ENCODE measurements around the gene WWP2. TPM values are rescaled to one million over a fixed set of nuclear protein-coding genes. Genes with fewer than 3 reads are reported as not detected.
A peak's percentile ranks its signal among the peaks of the same experiment; 100 is the strongest.

Gene WWP2
- polyA plus RNA-seq, 1 donor from 2014 or later = 11.9 TPM

- Histone ChIP-seq H2AFZ (ENCODE audit: low read depth, low read length) (no peak overlapping the region), H3K9ac (ENCODE audit: low read length) (no peak overlapping the region), H3F3A (ENCODE audit: insufficient read depth, low read length, poor library complexity, severe bottlenecking) (no peaks in the 10 kb centered on the region), H4K20me1 (ENCODE audit: insufficient read depth) (no peaks in the 10 kb centered on the region), H3K9me2 (ENCODE audit: insufficient read depth, low read length) (no peaks in the 10 kb centered on the region), H3K9me3 (ENCODE audit: low read length) (no peaks in the 10 kb centered on the region), H3K36me3 (ENCODE audit: insufficient read depth, low read length) (no peaks in the 10 kb centered on the region), H3K27ac (ENCODE audit: low read length) (no peak overlapping the region), H3K4me2 (ENCODE audit: low read length) (no peak overlapping the region), H3K79me2 (replicated peaks; ENCODE audit: insufficient read depth, low read length) (no peaks in the 10 kb centered on the region), H3K27me3 (ENCODE audit: insufficient read depth, low read depth, low read length) (no peaks in the 10 kb centered on the region), H3K4me3 (ENCODE audit: low read length) (no peak overlapping the region)
- TF ChIP-seq RAD21 (conservative IDR thresholded peaks at IDR 0.05) (no peak), SMC3 (conservative IDR thresholded peaks at IDR 0.05; ENCODE audit: poor library complexity) (no peak), EP300 (conservative IDR thresholded peaks at IDR 0.05; ENCODE audit: poor library complexity, severe bottlenecking) (no peak), CTCF (IDR thresholded peaks at IDR 0.05; ENCODE audit: poor library complexity, severe bottlenecking) (no peak), TAF1 (IDR thresholded peaks at IDR 0.05; ENCODE audit: low read depth) (no peak), EZH2 (IDR thresholded peaks at IDR 0.05; ENCODE audit: borderline replicate concordance, insufficient read depth, low read length, poor library complexity, severe bottlenecking) (no peak), MXI1 (conservative IDR thresholded peaks at IDR 0.05; ENCODE audit: poor library complexity, severe bottlenecking) (no peak), POLR2AphosphoS5 (IDR thresholded peaks at IDR 0.05) (no peak)
- TF ChIP-seq, protein P1, sequence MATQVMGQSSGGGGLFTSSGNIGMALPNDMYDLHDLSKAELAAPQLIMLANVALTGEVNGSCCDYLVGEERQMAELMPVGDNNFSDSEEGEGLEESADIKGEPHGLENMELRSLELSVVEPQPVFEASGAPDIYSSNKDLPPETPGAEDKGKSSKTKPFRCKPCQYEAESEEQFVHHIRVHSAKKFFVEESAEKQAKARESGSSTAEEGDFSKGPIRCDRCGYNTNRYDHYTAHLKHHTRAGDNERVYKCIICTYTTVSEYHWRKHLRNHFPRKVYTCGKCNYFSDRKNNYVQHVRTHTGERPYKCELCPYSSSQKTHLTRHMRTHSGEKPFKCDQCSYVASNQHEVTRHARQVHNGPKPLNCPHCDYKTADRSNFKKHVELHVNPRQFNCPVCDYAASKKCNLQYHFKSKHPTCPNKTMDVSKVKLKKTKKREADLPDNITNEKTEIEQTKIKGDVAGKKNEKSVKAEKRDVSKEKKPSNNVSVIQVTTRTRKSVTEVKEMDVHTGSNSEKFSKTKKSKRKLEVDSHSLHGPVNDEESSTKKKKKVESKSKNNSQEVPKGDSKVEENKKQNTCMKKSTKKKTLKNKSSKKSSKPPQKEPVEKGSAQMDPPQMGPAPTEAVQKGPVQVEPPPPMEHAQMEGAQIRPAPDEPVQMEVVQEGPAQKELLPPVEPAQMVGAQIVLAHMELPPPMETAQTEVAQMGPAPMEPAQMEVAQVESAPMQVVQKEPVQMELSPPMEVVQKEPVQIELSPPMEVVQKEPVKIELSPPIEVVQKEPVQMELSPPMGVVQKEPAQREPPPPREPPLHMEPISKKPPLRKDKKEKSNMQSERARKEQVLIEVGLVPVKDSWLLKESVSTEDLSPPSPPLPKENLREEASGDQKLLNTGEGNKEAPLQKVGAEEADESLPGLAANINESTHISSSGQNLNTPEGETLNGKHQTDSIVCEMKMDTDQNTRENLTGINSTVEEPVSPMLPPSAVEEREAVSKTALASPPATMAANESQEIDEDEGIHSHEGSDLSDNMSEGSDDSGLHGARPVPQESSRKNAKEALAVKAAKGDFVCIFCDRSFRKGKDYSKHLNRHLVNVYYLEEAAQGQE (IDR thresholded peaks at IDR 0.05; ENCODE audit: borderline replicate concordance) = no peak
Observed at GRCh38 chr16:69833357-69834282, 71.5 kb downstream of the WWP2 start.

DNA sequence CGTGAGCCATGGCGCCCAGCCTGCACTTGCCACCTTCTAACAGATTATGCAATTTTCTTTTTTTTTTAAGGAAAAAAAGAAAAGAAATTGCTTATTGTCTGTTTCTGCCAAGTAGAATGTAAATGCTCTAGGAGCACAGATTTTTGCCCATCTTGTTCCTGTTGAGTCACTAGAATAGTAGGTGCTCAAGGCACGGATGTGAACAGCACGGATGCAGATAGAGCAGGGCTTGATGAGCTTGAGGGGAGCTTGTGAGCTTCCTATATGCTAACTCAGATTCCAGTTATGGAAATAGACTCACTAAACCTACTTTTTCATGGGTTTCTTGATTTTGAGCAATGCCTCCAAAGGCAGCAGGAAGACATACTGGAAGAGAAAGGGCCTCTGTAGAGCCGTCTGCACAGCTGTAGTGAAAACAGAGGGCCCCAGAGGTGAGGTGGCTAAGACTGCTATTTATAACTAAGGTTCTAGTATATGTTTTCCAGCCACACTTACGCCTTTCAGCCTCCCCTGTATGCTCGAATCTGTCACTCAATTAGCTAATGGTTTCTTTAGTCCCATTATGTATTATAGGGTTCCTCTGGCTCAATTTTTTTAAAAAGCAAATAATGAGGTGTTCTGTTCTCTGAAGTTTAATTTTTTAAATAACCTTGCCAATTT, 72.8 kb downstream of the WWP2 start:
- no peaks in the 10 kb centered on the region for H3K9me3 ChIP-seq (ENCODE audit: low read length)

More for the DNA sequence above, 72.8 kb downstream of the WWP2 start:
- H3K9ac ChIP-seq (ENCODE audit: low read length) = no peak overlapping the region
- H3K36me3 ChIP-seq (ENCODE audit: insufficient read depth, low read length) = no peaks in the 10 kb centered on the region
- no peak overlapping the region for H3K4me3 ChIP-seq (ENCODE audit: low read length)
- peak overlapping the region; percentile 0 for H3K27ac ChIP-seq (ENCODE audit: low read length)
- H3K9me2 ChIP-seq (ENCODE audit: insufficient read depth, low read length) = no peaks in the 10 kb centered on the region
- H2AFZ ChIP-seq (ENCODE audit: low read depth, low read length) = no peak overlapping the region
- H3K4me2 ChIP-seq (ENCODE audit: low read length) = no peak overlapping the region
- no peaks in the 10 kb centered on the region for H3K79me2 ChIP-seq (replicated peaks; ENCODE audit: insufficient read depth, low read length)
- no peaks in the 10 kb centered on the region for H3F3A ChIP-seq (ENCODE audit: insufficient read depth, low read length, poor library complexity, severe bottlenecking)
- H4K20me1 ChIP-seq (ENCODE audit: insufficient read depth) = no peaks in the 10 kb centered on the region
- no peaks in the 10 kb centered on the region for H3K27me3 ChIP-seq (ENCODE audit: insufficient read depth, low read depth, low read length)
- TF ChIP-seq CTCF (IDR thresholded peaks at IDR 0.05; ENCODE audit: poor library complexity, severe bottlenecking) (no peak), TAF1 (IDR thresholded peaks at IDR 0.05; ENCODE audit: low read depth) (no peak), RAD21 (conservative IDR thresholded peaks at IDR 0.05) (no peak), POLR2AphosphoS5 (IDR thresholded peaks at IDR 0.05) (no peak), EZH2 (IDR thresholded peaks at IDR 0.05; ENCODE audit: borderline replicate concordance, insufficient read depth, low read length, poor library complexity, severe bottlenecking) (no peak), SMC3 (conservative IDR thresholded peaks at IDR 0.05; ENCODE audit: poor library complexity) (no peak), EP300 (conservative IDR thresholded peaks at IDR 0.05; ENCODE audit: poor library complexity, severe bottlenecking) (no peak), MXI1 (conservative IDR thresholded peaks at IDR 0.05; ENCODE audit: poor library complexity, severe bottlenecking) (no peak)
- TF ChIP-seq, protein P1 (IDR thresholded peaks at IDR 0.05; ENCODE audit: borderline replicate concordance) = no peak
